Heart right ventricle (tissue), 16 donors: ENCODE data around the gene MTERF2. TPM values are rescaled to one million over a fixed set of nuclear protein-coding genes. Genes with fewer than 3 reads are reported as not detected.
A peak's percentile ranks its signal among the peaks of the same experiment; 100 is the strongest.

Source experiments
- ATAC-seq, 8 donors: fragments of 200-7000 bp; cut with Tn5 transposase; one replicate each; pipeline ENCODE4 v1.9.1; 2020; ENCODE audit warnings: mild to moderate bottlenecking in 8 of 8, moderate library complexity in 8 of 8, moderate number of reproducible peaks in 1 of 8
- DNase-seq, 2 donors: peaks; one replicate each; pipeline ENCODE4 v3.0.0-alpha.2; 2020
- H3K27ac ChIP-seq, 10 donors: fragments of 200-600 bp; sonication (generic) in 2 of 10; one replicate each; pipeline versions ENCODE4 v1.5.0 to v1.8.0; 2020 to 2022; ENCODE audit warnings: mild to moderate bottlenecking in 3 of 10
- H3K27me3 ChIP-seq, 7 donors: fragments of 200-600 bp; one replicate each; pipeline ENCODE4 v1.8.0; 2021 to 2022; ENCODE audit warnings: mild to moderate bottlenecking in 2 of 7
- H3K36me3 ChIP-seq, 9 donors: fragments of 200-600 bp; sonication (generic) in 1 of 9; one replicate each; pipeline versions ENCODE4 v1.5.0 to v1.8.0; 2020 to 2022; ENCODE audit warnings: mild to moderate bottlenecking in 2 of 9
- H3K4me1 ChIP-seq, 9 donors: fragments of 200-600 bp; sonication (generic) in 1 of 9; one replicate each; pipeline versions ENCODE4 v1.5.0 to v1.8.0; 2020 to 2022; ENCODE audit warnings: mild to moderate bottlenecking in 4 of 9
- H3K4me3 ChIP-seq, 10 donors: fragments of 200-600 bp; sonication (generic) in 2 of 10; one replicate each; pipeline versions ENCODE4 v1.5.0 to v1.8.0; 2020 to 2022; ENCODE audit warnings: mild to moderate bottlenecking in 7 of 10, moderate library complexity in 2 of 10
- H3K9me3 ChIP-seq, 11 donors: fragments of 200-600 bp in 10 of 11; sonication (generic) in 2 of 11; one replicate each; pipeline versions ENCODE4 v1.5.0 to v1.8.0; 2013 to 2022; ENCODE audit warnings: mild to moderate bottlenecking in 2 of 11, control low read depth in 1 of 11, moderate library complexity in 1 of 11
- CTCF ChIP-seq, 9 donors: fragments of 200-600 bp; sonication (generic) in 2 of 9; IDR thresholded peaks; one replicate each; pipeline versions ENCODE4 v1.5.0 to v1.8.0; 2021 to 2022; ENCODE audit warnings: antibody characterized with exemption in 9 of 9, mild to moderate bottlenecking in 5 of 9, moderate library complexity in 1 of 9
- WGBS, 2 donors: extraction: QIAGEN DNeasy Blood & Tissue Kit; methylation state at CpG; one replicate each; pipeline ENCODE4 v1.1.7; 2013; ENCODE audit warnings: inconsistent platforms in 1 of 2; 5-methylcytosine and 5-hydroxymethylcytosine counted together
- intact Hi-C, 10 donors: fragments of 100-400 bp; cut with DNase I; formaldehyde crosslinking; loops; one replicate each; pipeline versions ENCODE4 v1.11.1 to v1.14.2; 2022
- polyA plus RNA-seq, 2 donors: library from polyadenylated mRNA; stranded (reverse); fragments of 200-250 nt; gene quantifications; one replicate each; pipeline ENCODE4 v1.2.3, GENCODE V29; 2013
- total RNA-seq, 10 donors: library from RNA; stranded (reverse); fragmentation: NEBNext Ultra II Directional in 3 of 10; extraction: Animal tissue kit (Norgen Biotek cat#: 25700) in 3 of 10; gene quantifications; one replicate each; pipeline versions ENCODE4 v1.2.1 to v1.2.4, GENCODE V29; 2021 to 2023
- donor health status: Arrhythmogenic right ventricular cardiomyopathy.
- donor health status: ischemic (EF 13 %, LVEDD 7.1; RV severe dilation, severe dysfunction).
- donor health status: healthy with polysubstance abuse.
- donor health status: DM: no; HTN: yes; CAD: no.
- donor health status: DM: no; HTN: no; CAD: no.
- donor health status: ischemic (EF 25% LVEDD 6.9; RV normal size, moderate dysfunction).
- donor health status: ischemic (EF 25% LVEDD 5.7; RV mildly dilated, moderate dysfunction).
- donor health status: healthy.
- donor health status: DM: yes; HTN: yes; CAD: no.
- donor health status: Ischemic cardiomyopathy.
- donor health status: ischemic (EF 35%, LVEDD 5.7; RV mildly dilated, moderate dysfunction).
- donor health status: nonischemic (EF 11% LVEDD 7.7; RV severe dilation, severe dysfunction).
- donor health status: DM: yes; HTN: yes; CAD: no.
- donor health status: PGD.
- donor health status: ischemic (EF 29% LVEDD 5.4; RV normal size, mild dysfunction).
- donor health status: nonischemic (EF 23%, LVEDD 6.1; RV moderate dilation, normal function).

Gene MTERF2
- total and polyA plus RNA-seq, 12 donors, result 13.2 to 70.0 (median 28.0) TPM

GRCh38 chr12:106984588-106985137 is 2.3 kb downstream of the MTERF2 start:
- H3K36me3 ChIP-seq, result peaks cover 0 to 34% (median 0%) of the 10 kb centered on the region in 9 donors
- intact Hi-C loops, result loop anchor here in 4 of 10 donors (5.0 to 10.0 kb wide), 3 partner anchors 43 to 110 kb away; partner anchors contain the start of gene CRY1 (in 3 of the 4)
- H3K9me3 ChIP-seq, result no peaks in the 10 kb centered on the region
- ATAC-seq (no peak), DNase-seq (no peak)
- H3K27me3 ChIP-seq, result no peaks in the 10 kb centered on the region
- H3K4me1 ChIP-seq, result peaks cover 6 to 45% (median 31%) of the 10 kb centered on the region in 9 donors
- 96% methylated on average over 6 of the region's 6 CpGs for WGBS, 2 donors
- no peak for TF ChIP-seq CTCF (IDR thresholded peaks at IDR 0.05)
- H3K4me3 ChIP-seq, result no peak overlapping the region
- no peak overlapping the region for H3K27ac ChIP-seq

- Histone ChIP-seq H3K27ac (no peak overlapping the region), H3K4me3 (no peak overlapping the region), H3K4me1 (peaks cover 13 to 60% (median 43%) of the 10 kb centered on the region in 9 donors), H3K9me3 (no peaks in the 10 kb centered on the region), H3K36me3 (peaks cover 0 to 34% (median 0%) of the 10 kb centered on the region in 9 donors), H3K27me3 (no peaks in the 10 kb centered on the region)
- no peak for ATAC-seq
- WGBS, 2 donors, result 81 to 86% methylated on average over 1 of the region's 1 CpG
- TF ChIP-seq CTCF (IDR thresholded peaks at IDR 0.05), result no peak
- DNase-seq, result no peak
- intact Hi-C loops, result loop anchor here in 2 of 10 donors (10.0 kb wide), 1 partner anchor 113 kb away; the partner anchor contains the start of gene CRY1 (in 2 of the 2)
These were observed 4.7 kb downstream of the MTERF2 start for GRCh38 chr12:106982229-106982628.

GRCh38 chr12:106981788-106982187 is 5.2 kb downstream of the MTERF2 start:
- H3K27ac ChIP-seq, result no peak overlapping the region
- peaks cover 0 to 34% (median 0%) of the 10 kb centered on the region in 9 donors for H3K36me3 ChIP-seq
- H3K9me3 ChIP-seq, result no peaks in the 10 kb centered on the region
- no peak for TF ChIP-seq CTCF (IDR thresholded peaks at IDR 0.05)
- peaks cover 16 to 64% (median 48%) of the 10 kb centered on the region in 9 donors for H3K4me1 ChIP-seq
- intact Hi-C loops, result loop anchor here in 2 of 10 donors (10.0 kb wide), 1 partner anchor 113 kb away; the partner anchor contains the start of gene CRY1 (in 2 of the 2)
- DNase-seq (no peak), ATAC-seq (peak in 1 of 8 donors; percentile 33)
- no peak overlapping the region for H3K4me3 ChIP-seq
- 80 to 81% methylated on average over 3 of the region's 3 CpGs for WGBS, 2 donors
- H3K27me3 ChIP-seq, result no peaks in the 10 kb centered on the region

GRCh38 chr12:106980944-106981343 is 6.0 kb downstream of the MTERF2 start:
- Histone ChIP-seq H3K27ac (peak overlapping the region in 1 of 10 donors; percentile 21), H3K36me3 (peaks cover 0 to 34% (median 0%) of the 10 kb centered on the region in 9 donors), H3K27me3 (no peaks in the 10 kb centered on the region), H3K4me1 (peaks cover 20 to 66% (median 52%) of the 10 kb centered on the region in 9 donors), H3K4me3 (no peak overlapping the region), H3K9me3 (no peaks in the 10 kb centered on the region)
- DNase-seq (no peak), ATAC-seq (no peak)
- 77 to 79% methylated on average over 7 of the region's 7 CpGs for WGBS, 2 donors
- TF ChIP-seq CTCF (IDR thresholded peaks at IDR 0.05), result no peak
- intact Hi-C loops, result loop anchor here in 2 of 10 donors (10.0 kb wide), 1 partner anchor 114 kb away; the partner anchor contains the start of gene CRY1 (in 2 of the 2)
